Measurements from ENCODE around the gene MICU1. TPM values are rescaled to one million over a fixed set of nuclear protein-coding genes. Genes with fewer than 3 reads are reported as not detected.
"Not testable (repeated sequence)": the region's sequence is repeated elsewhere in the genome, so short reads cannot be mapped to it uniquely, and the experiment has no call there.

The MICU1 gene
- total RNA-seq, 2 donors from 2014 or later: 44.3 to 51.8 TPM

DNA sequence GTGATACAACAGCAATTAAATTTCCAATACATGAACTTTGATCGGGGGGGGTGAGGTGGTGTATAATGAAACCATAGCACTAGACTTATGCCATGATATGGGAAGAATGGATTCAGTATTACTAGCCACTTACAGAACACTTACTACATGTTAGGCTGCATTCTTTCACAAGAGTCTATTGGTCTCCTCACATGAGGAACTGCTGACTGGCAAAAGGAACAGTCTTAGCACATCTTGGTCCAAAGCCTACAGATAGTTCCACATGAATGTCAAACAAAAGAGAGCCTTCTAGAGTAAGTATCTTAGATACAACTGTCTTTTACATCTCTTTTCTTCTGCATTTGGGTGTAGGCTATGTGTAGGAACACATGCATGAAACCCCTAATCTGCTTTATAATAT is 155.2 kb downstream of the MICU1 start:
- Histone ChIP-seq H3K36me3 (no peaks in the 10 kb centered on the region), H3K9ac (ENCODE audit: low read depth in 2 of 2, low read length in 2 of 2) (no peak overlapping the region), H3K9me3 (no peaks in the 10 kb centered on the region), H3K27ac (no peak overlapping the region), H3K27me3 (no peaks in the 10 kb centered on the region), H3K4me1 (no peaks in the 10 kb centered on the region), H3K4me3 (no peak overlapping the region)
- intact Hi-C loops (cut with DNase I): no loop called here
- DNase-seq: no peak
- TF ChIP-seq CTCF (IDR thresholded peaks at IDR 0.05): no peak

- DNase-seq; H3K27ac ChIP-seq; H3K36me3 ChIP-seq; H3K4me1 ChIP-seq; H3K4me3 ChIP-seq; H3K9me3 ChIP-seq; H3K27me3 ChIP-seq; H3K9ac ChIP-seq (ENCODE audit: low read depth in 2 of 2, low read length in 2 of 2); intact Hi-C loops (cut with DNase I): not testable (repeated sequence)
Observed at GRCh38 chr10:72467064-72467463, 158.8 kb downstream of the MICU1 start.

GRCh38 chr10:72466018-72466417 is 159.9 kb downstream of the MICU1 start:
- intact Hi-C loops (cut with DNase I): no loop called here
- no peak overlapping the region for H3K9ac ChIP-seq (ENCODE audit: low read depth in 2 of 2, low read length in 2 of 2)
- no peaks in the 10 kb centered on the region for H3K4me1 ChIP-seq
- H3K36me3 ChIP-seq: no peaks in the 10 kb centered on the region
- no peaks in the 10 kb centered on the region for H3K27me3 ChIP-seq
- DNase-seq: no peak
- no peak for TF ChIP-seq CTCF (IDR thresholded peaks at IDR 0.05)
- H3K27ac ChIP-seq: no peak overlapping the region
- H3K4me3 ChIP-seq: no peak overlapping the region
- no peaks in the 10 kb centered on the region for H3K9me3 ChIP-seq

GRCh38 chr10:72464438-72464837 is 161.4 kb downstream of the MICU1 start:
- DNase-seq: no peak
- Histone ChIP-seq H3K36me3 (no peaks in the 10 kb centered on the region), H3K4me3 (no peak overlapping the region), H3K4me1 (no peaks in the 10 kb centered on the region), H3K27ac (no peak overlapping the region), H3K9me3 (no peaks in the 10 kb centered on the region), H3K27me3 (no peaks in the 10 kb centered on the region), H3K9ac (ENCODE audit: low read depth in 2 of 2, low read length in 2 of 2) (no peak overlapping the region)
- no peak for TF ChIP-seq CTCF (IDR thresholded peaks at IDR 0.05)
- intact Hi-C loops (cut with DNase I): no loop called here

DNA sequence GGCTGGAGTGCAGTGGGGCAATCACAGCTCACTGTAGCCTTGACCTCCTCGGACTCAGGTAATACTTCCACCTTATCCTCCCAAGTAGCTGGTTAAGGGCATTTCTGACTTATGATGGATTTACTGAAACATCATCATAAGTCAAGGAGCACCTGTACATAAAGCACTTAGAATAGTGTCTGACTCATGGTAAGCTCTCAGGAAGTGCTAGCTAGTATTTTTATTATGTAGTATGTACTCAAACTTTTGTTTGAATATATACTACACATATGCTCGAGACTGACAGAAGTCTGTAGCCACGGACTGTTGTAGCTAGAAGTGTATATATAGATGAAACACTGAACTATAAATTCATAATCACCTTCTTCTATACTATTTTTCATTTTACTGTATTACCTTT is 163.6 kb downstream of the MICU1 start:
- H3K4me1 ChIP-seq: no peaks in the 10 kb centered on the region
- no peaks in the 10 kb centered on the region for H3K36me3 ChIP-seq
- TF ChIP-seq CTCF (IDR thresholded peaks at IDR 0.05): no peak
- no peak overlapping the region for H3K4me3 ChIP-seq
- intact Hi-C loops (cut with DNase I): no loop called here
- no peak overlapping the region for H3K9ac ChIP-seq (ENCODE audit: low read depth in 2 of 2, low read length in 2 of 2)
- DNase-seq: no peak
- no peak overlapping the region for H3K27ac ChIP-seq
- no peaks in the 10 kb centered on the region for H3K27me3 ChIP-seq
- H3K9me3 ChIP-seq: no peaks in the 10 kb centered on the region

GRCh38 chr10:72461085-72461484 is 164.8 kb downstream of the MICU1 start:
- H3K9me3 ChIP-seq: no peaks in the 10 kb centered on the region
- intact Hi-C loops (cut with DNase I): no loop called here

More at GRCh38 chr10:72461085-72461484, 164.8 kb downstream of the MICU1 start:
- H3K4me3 ChIP-seq: no peak overlapping the region
- peak; percentile 24 for DNase-seq
- H3K9ac ChIP-seq (ENCODE audit: low read depth in 2 of 2, low read length in 2 of 2): no peak overlapping the region
- H3K27ac ChIP-seq: no peak overlapping the region
- no peak for TF ChIP-seq CTCF (IDR thresholded peaks at IDR 0.05)
- no peaks in the 10 kb centered on the region for H3K36me3 ChIP-seq
- no peaks in the 10 kb centered on the region for H3K27me3 ChIP-seq
- no peaks in the 10 kb centered on the region for H3K4me1 ChIP-seq

Measured in colonic mucosa (tissue), 4 donors.